Measurements from ENCODE around the gene VWCE.
A peak's percentile ranks its signal among the peaks of the same experiment; 100 is the strongest.

The VWCE gene, protein sequence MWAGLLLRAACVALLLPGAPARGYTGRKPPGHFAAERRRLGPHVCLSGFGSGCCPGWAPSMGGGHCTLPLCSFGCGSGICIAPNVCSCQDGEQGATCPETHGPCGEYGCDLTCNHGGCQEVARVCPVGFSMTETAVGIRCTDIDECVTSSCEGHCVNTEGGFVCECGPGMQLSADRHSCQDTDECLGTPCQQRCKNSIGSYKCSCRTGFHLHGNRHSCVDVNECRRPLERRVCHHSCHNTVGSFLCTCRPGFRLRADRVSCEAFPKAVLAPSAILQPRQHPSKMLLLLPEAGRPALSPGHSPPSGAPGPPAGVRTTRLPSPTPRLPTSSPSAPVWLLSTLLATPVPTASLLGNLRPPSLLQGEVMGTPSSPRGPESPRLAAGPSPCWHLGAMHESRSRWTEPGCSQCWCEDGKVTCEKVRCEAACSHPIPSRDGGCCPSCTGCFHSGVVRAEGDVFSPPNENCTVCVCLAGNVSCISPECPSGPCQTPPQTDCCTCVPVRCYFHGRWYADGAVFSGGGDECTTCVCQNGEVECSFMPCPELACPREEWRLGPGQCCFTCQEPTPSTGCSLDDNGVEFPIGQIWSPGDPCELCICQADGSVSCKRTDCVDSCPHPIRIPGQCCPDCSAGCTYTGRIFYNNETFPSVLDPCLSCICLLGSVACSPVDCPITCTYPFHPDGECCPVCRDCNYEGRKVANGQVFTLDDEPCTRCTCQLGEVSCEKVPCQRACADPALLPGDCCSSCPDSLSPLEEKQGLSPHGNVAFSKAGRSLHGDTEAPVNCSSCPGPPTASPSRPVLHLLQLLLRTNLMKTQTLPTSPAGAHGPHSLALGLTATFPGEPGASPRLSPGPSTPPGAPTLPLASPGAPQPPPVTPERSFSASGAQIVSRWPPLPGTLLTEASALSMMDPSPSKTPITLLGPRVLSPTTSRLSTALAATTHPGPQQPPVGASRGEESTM

DNA sequence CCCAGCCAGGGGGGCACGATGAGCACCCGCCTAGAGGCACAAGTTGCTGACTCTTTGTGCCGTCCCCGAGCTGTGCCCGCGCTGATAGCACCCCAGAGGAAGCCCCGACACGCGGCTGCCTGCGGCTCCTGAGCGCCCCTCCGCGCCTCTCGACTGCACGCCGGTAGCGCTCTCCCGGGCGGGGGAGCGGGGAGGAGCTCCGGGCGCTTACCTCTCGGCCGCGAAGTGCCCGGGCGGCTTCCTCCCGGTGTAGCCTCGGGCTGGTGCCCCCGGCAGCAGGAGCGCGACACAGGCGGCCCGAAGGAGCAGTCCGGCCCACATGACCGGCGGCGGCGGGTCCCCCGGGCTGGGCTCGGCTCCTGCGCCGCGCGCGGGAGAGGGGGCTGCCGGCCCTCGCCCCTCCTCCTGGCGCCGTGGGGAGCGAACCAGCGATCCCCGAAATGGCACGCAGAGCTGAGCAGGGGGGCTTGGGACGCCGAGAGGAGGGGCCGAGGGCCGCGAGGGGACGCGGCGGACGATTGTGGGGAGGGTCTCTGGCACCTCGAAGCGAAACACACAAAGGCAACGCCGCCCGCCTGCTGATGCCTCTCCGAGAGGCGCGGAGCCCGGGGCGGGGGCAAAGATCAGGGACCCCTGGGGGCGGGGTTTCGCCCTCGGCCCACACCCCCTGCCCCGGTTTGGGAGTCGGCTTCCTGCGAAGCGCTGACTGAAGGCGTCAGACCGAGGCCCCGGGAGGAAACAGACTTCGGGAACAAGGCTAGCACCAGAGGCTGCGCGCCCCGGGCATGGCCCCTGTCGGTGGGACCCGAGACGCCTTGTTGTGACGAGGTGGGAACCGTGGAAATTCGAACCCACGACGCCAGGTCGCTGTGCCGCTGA, at the start of gene VWCE:
TSS of gene VWCE (minus strand) at position 600 of the 879 bp plus-strand sequence. CDS start at position 321, 279 bp downstream.
- DNase-seq (ENCODE audit: low spot score), result no peak

DNA sequence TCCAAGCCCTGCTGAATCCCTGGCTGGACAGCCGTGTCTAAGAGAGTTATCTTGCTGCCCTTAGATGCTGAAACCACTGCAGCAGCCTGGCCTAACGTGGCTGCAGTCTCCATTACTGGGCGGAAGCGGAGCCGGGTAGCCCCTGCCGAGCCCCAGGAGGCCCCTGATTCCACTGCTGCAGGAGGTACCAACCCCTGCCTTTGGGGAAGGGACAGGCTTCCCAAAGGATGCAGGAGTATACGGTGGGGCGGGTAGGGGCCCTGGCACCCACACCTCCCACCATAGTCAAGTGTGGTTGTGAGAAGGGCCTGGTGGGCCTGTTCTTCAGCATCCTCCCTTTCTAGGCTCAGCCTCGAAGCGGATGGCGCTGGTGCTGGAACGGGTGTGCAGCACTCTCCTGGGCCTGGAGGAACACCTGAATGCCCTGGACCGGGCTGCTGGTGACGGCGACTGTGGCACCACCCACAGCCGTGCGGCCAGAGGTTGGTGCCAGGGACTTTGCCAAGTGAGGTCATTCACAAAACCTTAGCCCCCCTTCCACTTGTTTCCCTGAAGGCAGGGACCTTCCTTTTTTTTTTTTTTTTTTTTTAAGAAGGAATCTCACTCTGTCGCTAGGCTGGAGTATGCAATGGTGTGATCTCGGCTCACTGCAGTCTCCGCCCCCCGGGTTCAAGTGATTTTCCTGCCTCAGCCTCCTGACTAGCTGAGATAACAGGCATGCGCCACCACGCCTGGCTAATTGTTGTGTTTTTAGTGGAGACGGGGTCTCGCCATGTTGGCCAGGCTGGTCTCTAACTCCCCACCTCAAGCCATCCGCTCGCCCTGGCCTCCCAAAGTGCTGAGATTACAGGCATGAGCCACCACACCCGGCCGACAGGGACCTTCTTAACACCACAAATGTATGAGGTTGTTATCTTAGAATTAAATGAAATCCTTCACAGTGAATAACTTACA, 49.0 kb upstream of the VWCE start:
- no peak for DNase-seq (ENCODE audit: low spot score)

DNA sequence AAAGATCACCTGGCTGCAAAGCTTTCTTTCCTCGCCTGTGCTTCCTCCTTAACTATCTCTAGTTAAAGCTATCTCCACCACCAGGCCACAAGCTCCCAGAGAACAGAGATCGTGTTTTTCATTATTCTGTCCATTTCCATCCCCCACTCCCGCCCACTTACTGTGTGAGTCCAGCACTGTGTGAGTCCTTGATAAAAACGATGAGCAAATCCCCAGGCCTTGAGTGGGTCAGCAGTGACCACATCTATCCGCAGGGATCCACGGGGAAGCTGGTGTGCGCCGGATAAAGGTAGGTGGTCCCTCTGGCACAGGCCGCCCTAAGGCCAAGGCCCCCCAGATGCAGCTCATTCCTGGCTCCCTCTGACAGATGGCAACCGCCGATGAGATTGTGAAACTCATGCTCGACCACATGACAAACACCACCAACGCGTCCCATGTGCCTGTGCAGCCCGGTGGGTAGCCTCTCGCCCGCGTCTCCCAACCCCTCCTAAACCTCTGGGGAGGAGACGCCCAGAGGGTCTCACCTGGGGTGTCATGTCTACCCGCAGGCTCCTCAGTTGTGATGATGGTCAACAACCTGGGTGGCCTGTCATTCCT, 47.2 kb upstream of the VWCE start:
- DNase-seq (ENCODE audit: low spot score), result no peak

DNA sequence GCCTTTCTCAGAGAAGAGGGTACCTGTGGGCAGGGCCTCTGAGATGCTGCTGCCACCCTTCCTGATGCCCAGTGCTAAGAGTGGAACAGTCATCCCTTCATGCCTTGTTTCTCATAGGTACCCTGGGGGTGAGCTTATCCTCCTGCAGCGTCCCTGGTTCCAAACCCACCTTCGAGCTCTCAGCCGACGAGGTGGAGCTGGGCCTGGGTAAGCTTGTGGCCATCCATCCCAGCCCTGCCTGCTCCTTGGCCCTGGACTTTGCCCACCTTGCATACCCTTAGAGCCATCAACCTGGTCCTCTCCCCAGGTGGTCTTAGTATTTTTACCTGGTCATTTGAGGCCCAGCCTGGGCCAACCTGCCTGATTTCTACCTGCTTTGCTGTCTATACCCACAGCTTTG, 46.6 kb upstream of the VWCE start:
- no peak for DNase-seq (ENCODE audit: low spot score)

DNA sequence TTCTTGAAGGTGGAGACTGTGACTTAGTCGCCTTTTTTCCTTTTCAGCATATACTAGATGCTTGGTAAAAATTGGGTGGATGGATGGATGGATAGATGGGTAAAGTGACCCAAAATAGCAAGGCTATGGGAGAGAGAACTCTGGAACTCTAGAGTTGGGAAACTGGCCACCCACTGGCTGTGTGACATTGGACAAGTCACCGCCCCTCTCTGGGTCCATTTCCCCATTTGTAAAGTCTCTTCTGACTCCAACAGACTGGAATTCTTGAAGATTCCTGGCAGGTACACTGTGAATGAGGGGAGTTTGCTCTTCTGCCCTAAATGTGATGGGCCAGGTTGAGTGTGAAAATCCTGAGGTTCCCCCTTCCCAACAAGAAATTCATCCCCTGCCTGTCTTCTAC, 45.9 kb upstream of the VWCE start:
- no peak for DNase-seq (ENCODE audit: low spot score)

DNA sequence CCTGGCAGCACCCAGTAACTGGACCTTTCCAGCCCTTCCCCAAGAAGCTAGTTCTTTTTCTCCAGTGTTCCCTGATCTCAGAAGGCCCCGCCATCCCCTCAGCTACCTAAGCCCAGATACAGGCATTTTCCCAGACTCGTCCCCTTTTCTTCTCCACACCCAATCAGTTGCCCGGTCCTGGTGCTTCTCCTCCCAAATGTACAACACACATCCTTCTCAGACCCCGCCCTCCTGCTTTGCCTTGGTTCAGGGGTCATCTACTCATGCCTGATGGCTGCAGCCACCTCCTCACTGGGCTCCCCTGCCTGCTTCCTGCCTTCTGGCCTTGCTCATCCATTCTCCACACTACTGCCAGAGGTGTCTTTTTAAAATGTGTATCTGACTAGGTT, 44.4 kb upstream of the VWCE start:
- no peak for DNase-seq (ENCODE audit: low spot score)

DNA sequence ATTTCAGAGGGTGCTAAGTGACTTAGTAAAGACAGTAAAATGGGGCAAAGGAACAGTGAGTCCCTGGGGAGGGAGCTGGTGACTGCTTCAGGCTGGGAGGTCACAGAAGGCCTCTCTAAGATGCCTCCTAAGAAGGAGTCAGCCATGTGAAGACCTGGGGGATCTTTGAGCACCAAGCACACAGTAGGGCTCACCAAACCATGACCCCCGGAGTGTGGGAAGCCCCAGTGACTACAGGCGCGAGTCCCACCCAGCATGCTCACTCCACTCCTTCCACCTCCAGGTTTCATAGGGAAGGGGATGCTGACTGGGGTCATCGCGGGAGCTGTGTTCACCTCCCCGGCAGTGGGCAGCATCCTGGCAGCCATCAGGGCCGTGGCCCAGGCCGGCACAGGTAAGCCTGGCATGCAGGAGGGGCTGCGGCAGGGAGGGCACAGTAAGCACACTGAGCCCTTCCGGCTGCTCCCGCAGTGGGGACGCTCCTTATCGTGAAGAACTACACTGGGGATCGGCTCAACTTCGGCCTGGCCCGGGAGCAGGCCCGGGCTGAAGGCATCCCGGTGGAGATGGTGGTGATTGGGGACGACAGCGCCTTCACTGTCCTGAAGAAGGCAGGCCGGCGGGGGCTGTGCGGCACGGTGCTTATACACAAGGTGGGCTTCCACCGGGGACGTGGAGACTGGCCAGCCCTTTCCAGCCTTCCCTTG, 43.8 kb upstream of the VWCE start:
- DNase-seq (ENCODE audit: low spot score), result no peak

DNA sequence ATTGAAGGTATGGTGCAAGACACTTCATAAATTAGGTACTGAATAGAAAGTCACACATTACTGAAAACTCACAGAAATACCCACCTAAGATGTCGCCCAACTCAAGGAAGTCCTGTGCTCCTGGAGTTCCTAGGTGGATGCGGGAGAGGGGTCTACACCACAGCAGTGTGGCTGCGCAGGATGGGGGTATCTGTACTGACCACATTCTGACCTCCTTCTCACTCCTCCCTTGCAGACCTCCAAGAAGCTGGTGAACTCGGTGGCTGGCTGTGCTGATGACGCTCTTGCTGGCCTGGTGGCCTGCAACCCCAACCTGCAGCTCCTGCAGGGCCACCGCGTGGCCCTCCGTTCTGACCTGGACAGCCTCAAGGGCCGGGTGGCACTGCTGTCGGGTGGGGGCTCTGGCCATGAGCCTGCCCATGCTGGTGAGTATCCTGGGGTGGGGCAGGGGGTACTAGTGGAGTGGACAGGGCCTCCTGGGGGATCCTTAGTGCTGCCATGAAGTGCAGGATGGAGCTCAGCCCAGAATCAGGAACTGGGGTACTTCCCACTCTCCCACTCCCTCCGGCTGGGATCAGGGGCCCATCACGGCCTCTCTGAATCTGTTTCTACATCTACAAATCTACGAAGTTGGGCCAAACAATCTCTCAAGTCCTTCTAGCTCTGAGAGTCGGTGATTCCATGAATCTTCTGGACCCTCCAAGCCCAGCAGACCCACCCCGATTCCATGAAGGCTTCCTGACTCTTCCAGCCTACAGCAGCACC, 42.8 kb upstream of the VWCE start:
- DNase-seq (ENCODE audit: low spot score), result no peak

DNA sequence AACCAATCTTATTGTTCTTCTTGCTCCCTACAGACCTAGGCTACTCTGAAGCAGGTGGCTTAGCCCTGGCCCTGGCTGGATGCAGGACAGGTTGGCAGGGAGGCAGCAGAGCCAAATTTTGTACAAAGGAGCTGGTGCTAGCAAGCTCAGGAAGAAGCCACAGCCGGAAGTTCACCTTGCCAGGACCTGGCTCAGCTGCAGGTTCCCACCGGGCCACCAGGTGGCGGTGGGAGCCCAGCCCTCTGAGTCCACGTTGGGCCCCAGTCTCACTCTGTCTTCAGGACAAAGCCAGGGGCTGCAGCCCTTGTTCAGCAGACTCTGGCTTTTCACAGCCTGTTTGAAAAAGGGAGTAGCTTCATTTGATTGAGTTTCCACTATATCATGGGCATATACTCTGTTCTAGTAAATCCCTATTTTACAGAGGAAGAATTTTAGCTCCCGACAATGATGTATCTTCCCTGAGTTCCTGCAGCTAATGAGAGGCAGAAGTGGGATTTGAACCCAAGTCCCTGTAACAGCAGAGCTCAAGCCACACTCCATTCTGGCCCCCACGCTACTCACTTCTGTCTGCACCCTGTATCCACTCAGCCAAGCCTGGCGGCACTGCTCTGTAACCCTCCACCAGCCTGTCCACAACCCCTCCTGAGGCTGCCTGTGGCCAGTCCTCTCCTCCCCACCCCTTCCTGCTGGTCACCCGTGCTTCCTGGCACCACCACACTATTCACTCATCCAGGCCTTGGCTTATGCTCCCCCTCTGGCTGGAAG, 41.2 kb upstream of the VWCE start:
- DNase-seq (ENCODE audit: low spot score), result peak; percentile 66

DNA sequence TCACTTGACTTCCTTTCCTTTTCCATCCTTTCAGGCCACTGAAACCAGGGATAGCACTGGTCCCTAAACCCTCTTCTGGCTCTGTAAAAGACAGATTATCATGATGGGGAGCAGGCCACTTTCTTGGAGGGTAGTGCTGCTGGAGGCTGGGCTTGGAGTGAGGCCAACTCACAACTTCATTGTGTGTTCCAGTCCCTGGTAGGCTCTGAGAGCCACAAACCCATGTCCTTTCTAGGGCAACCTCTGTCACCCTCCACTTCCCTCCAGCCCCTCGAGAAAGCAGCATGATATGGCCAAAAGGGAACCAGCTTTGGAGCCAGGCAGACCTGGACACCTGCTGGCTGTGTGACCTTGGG, 40.2 kb upstream of the VWCE start:
- DNase-seq (ENCODE audit: low spot score), result no peak

DNA sequence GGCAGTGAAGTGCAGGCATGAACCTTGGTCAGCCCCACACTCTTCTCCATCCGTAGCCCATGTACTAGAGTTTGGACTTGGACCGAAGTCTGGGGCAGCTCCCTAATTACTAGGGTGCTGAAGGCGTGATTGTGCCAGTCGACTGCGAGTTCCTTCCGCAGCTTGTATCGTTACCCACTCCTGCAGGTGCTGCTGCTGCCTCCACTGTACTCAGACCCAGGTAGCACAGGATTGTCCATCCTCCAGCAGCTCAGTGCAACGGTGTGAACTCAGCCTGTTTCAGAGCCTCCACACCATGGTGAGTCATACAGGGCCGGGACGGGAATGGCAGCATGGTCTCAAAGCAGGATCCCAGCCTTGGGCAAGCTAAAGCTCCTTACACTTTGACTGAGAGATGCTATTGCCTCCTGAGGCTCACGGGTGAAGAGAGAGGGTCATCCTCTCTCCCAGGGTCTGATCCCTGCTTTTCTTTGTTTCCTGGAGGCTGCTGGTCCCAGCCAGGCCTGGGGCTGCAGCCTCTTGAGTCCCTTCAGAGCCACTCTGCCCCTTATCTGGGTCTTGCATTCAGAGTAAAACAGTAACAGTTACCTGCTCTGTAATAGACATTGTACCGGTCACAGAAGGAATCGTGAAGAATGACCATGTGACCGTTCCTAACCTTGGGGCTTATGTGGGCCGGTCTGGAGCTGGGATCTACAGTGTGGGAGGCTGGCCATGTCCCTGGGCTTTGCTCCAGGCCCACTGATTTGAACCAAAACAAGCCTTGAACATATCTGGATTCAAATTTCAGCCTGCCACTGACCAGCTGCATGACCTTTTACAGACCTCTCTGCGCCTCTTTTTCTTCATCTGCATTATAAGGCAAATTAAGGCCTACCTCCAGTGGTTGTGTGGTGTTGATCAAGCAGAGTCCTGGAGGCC, 39.6 kb upstream of the VWCE start:
- no peak for DNase-seq (ENCODE audit: low spot score)

DNA sequence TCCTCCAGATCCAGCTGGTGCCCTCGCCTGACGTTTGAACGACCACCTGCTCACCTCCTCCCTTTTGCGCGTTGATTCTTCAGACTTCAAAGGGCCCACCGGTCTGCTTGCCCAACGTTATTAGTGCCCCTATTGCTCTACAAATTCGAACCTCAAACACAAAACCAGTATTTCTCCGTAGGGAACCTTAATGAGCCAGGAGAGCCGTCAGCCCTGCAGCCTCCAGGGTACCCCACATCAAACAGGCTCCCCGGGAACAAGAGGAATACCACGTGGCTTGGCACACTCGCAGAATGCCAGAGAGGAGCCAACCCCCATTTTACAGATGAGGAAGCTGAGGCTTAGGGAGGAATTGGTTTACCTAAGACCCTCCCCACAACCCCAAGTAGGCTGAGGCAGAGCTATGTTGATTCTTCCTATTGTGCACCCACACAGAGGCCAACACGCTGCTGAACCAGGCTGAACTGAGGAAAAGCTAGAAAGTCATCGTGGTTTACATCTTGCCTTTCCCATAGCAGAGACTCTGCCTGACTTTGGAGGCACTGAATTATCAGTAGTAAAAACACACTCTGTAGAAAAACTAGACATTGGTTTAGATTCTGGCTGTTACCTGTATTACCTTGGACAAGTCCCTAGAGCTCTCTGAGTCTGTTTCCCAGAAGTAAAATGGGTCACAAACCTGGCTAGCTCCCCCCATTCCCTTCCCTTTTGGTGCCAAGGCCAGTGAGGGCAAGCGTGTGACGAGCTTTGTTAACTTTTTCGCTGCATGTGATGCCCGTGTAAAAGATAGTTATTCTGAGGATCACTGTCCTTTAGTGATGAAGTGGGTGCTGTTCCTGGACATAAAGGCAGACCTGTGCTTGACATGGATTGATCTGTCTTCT, 38.7 kb upstream of the VWCE start:
- no peak for DNase-seq (ENCODE audit: low spot score)

DNA sequence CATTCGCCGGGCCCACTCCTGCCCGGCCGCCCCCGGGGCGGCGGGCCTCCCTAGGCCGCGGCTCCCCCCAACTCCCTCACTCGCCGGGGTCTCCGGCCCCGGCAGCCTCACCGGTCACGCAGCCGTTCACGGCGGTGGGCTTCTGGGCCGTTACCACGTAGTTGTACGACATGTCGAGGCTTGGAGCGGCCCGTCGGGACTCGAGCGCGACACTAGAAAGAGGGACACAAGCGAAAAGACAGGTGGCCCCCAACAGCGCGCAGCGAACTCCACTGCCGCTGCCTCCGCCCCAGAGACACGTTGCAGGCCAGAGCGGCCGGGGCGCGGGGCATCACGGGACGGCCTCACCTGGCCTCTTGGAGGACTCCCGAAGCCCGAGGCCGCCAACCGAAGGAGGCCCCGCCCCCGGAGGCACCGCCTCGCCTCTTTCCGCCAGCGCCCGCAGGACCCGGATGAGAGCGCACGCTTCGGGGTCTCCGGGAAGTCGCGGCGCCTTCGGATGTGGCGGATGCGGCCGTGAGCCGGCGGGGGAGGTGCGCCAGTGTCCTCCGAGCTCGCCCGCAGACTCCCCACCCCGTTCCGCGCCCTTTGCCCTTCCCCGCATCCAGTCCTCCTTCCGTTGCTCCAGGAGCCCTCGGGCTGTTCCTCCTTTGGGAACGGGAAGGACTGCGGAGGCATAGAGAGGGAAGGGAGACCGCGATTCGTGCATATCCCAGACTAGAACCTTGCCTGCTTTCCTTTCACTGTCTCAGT, 37.9 kb upstream of the VWCE start, which contains the start of the genes DDB1 and TKFC:
TSS of gene DDB1 (minus strand) at position 309 of the 753 bp plus-strand sequence. CDS start at position 172, 137 bp downstream.
TSS of gene TKFC (plus strand) at position 432 of the 753 bp plus-strand sequence. CDS start 1,501 bp downstream, outside the sequence.
- DNase-seq (ENCODE audit: low spot score), result peak; percentile 96

DNA sequence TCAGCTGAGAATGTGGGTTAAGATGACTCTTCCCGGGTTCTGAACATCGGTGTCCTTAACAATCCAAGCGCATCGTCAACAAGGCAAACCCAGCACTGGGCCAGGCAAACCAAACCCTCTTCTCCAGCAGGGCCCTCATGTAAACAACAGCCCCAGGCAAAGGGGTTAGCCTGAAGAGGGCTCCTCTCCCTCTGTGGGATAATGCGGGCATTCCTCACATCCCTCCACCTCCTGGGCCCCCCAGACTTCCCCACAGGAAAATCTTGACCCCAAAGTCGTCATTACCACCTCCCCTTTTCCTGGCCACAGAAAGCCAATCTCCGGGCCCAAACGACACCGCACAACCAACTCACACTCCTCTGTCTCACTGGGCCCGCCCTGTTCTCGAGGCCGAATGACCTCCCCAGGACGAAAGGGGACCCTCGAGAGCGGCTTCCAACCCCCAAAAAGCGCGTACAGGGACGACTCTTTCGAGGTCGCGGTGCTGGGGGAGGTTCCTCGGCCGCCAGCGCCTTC, 37.2 kb upstream of the VWCE start:
- DNase-seq (ENCODE audit: low spot score), result peak; percentile 35

DNA sequence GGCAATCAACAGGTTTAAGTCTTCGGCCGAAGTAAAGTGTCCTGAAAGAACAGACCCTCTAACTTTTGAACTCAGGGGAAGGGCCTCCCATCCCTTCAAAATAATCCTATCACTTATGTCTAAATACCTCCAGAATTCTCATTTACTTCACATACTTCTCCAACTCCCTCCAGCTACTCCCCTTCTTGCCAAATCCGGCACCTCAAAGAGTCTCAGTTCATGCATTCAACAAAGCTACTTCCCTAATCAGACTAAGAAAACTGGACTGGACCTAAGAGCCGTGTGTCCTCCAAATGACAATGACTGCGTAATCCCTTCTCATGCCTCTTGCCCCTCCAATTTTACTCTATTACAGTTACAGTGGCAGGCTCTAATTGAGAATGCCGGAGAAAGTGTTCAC, 36.5 kb upstream of the VWCE start:
- no peak for DNase-seq (ENCODE audit: low spot score)
